GM23338 (cell line): ENCODE measurements around the gene PTGDR2. TPM values are rescaled to one million over a fixed set of nuclear protein-coding genes. Genes with fewer than 3 reads are reported as not detected.

Experiments
- ATAC-seq: fragments of 200-7000 bp; cut with Tn5 transposase; 3 replicates; pipeline ENCODE4 v1.9.1; 2020
- DNase-seq: peaks from one replicate; pipeline ENCODE4 v3.0.0-alpha.2; 2015; ENCODE audit warnings: low spot score
- H2AFZ ChIP-seq: fragments of 200-600 bp; sonication (generic); 2 replicates; pipeline ENCODE4 v1.8.0; 2016; ENCODE audit warnings: antibody characterized with exemption, mild to moderate bottlenecking, moderate library complexity
- H3F3A ChIP-seq: fragments of 200-600 bp; sonication (generic); replicated peaks from 2 replicates; pipeline ENCODE4 v1.8.0; 2017; ENCODE audit warnings: antibody characterized with exemption, mixed run types, low read depth
- H3K27ac ChIP-seq: fragments of 200-600 bp; sonication (generic); 2 replicates; pipeline ENCODE4 v1.6.1; 2016; ENCODE audit warnings: low read depth
- H3K27me3 ChIP-seq: fragments of 200-600 bp; sonication (generic); 2 replicates; pipeline ENCODE4 v1.8.0; 2016; ENCODE audit warnings: mild to moderate bottlenecking, mixed run types, moderate library complexity; ENCODE audit not compliant: insufficient read depth
- H3K36me3 ChIP-seq: fragments of 200-600 bp; sonication (generic); 2 replicates; pipeline ENCODE4 v1.8.0; 2016; ENCODE audit warnings: mild to moderate bottlenecking; ENCODE audit not compliant: insufficient read depth
- H3K4me1 ChIP-seq: fragments of 200-600 bp; sonication (generic); 2 replicates; pipeline ENCODE4 v1.8.0; 2016; ENCODE audit warnings: mild to moderate bottlenecking, moderate library complexity; ENCODE audit not compliant: insufficient read depth
- H3K4me2 ChIP-seq: fragments of 200-600 bp; sonication (generic); 2 replicates; pipeline ENCODE4 v1.7.1; 2017; ENCODE audit warnings: mixed run types
- H3K4me3 ChIP-seq: fragments of 200-600 bp; sonication (generic); 2 replicates; pipeline ENCODE4 v1.6.1; 2016; ENCODE audit warnings: mixed run types
- H3K79me2 ChIP-seq: fragments of 200-600 bp; sonication (generic); replicated peaks from 2 replicates; pipeline ENCODE4 v1.8.0; 2017; ENCODE audit warnings: mild to moderate bottlenecking; ENCODE audit not compliant: insufficient read depth
- H3K9me2 ChIP-seq: fragments of 200-600 bp; sonication (generic); 2 replicates; pipeline ENCODE4 v1.8.0; 2017; ENCODE audit not compliant: insufficient read depth
- H4K20me1 ChIP-seq: fragments of 200-600 bp; sonication (generic); replicated peaks from 2 replicates; pipeline ENCODE4 v1.8.0; 2017; ENCODE audit warnings: mild to moderate bottlenecking; ENCODE audit not compliant: insufficient read depth
- H3K27ac Mint-ChIP-seq: 2 replicates; pipeline ENCODE4 v1.8.0; 2020; ENCODE audit warnings: inconsistent platforms, mild to moderate bottlenecking, moderate library complexity, mixed read lengths
- H3K27me3 Mint-ChIP-seq: 3 replicates; pipeline ENCODE4 v1.8.0; 2022; ENCODE audit warnings: low read depth, mild to moderate bottlenecking, moderate library complexity, mixed read lengths, inconsistent platforms; ENCODE audit not compliant: insufficient read depth, poor library complexity
- H3K36me3 Mint-ChIP-seq: 3 replicates; pipeline ENCODE4 v1.8.0; 2021; ENCODE audit warnings: low read depth, mild to moderate bottlenecking, inconsistent platforms, moderate library complexity, mixed read lengths
- H3K4me1 Mint-ChIP-seq: 3 replicates; pipeline ENCODE4 v1.8.0; 2020; ENCODE audit warnings: mild to moderate bottlenecking, inconsistent platforms, mixed read lengths
- H3K4me3 Mint-ChIP-seq: 3 replicates; pipeline ENCODE4 v1.8.0; 2021; ENCODE audit warnings: moderate library complexity, mild to moderate bottlenecking, inconsistent platforms, mixed read lengths
- H3K9me3 Mint-ChIP-seq: 3 replicates; pipeline ENCODE4 v1.8.0; 2020; ENCODE audit warnings: moderate library complexity, mild to moderate bottlenecking, inconsistent platforms, mixed read lengths
- CREB1 ChIP-seq: fragments of 250-450 bp; sonication (Bioruptor Pico); IDR thresholded peaks from 2 replicates; pipeline ENCODE4 v1.5.0; 2020; ENCODE audit warnings: low read depth, mild to moderate bottlenecking, moderate library complexity
- EZH2 ChIP-seq: fragments of 200-600 bp; sonication (generic); IDR thresholded peaks from one replicate; pipeline ENCODE4 v1.8.0; 2017; ENCODE audit warnings: antibody characterized with exemption, mild to moderate bottlenecking, low read depth; ENCODE audit not compliant: unreplicated experiment
- EZH2phosphoT487 ChIP-seq: fragments of 200-600 bp; sonication (generic); IDR thresholded peaks from one replicate; pipeline ENCODE4 v1.8.1; 2018; ENCODE audit warnings: antibody characterized with exemption; ENCODE audit not compliant: unreplicated experiment
- JUNB ChIP-seq: IDR thresholded peaks from one replicate; pipeline ENCODE4 v1.6.1; 2016; ENCODE audit warnings: antibody characterized with exemption; ENCODE audit not compliant: unreplicated experiment
- POLR2AphosphoS5 ChIP-seq: IDR thresholded peaks from 2 replicates; pipeline ENCODE4 v1.6.1; 2016; ENCODE audit warnings: antibody characterized with exemption, low read depth
- STAT1 ChIP-seq: IDR thresholded peaks from one replicate; pipeline ENCODE4 v1.6.1; 2016; ENCODE audit warnings: antibody characterized with exemption; ENCODE audit not compliant: unreplicated experiment
- ZNF114 ChIP-seq: fragments of 250-450 bp; sonication (Bioruptor Pico); IDR thresholded peaks from 2 replicates; pipeline ENCODE4 v1.5.0; 2020; ENCODE audit warnings: mild to moderate bottlenecking, moderate library complexity
- ZNF331 ChIP-seq: fragments of 250-450 bp; sonication (Bioruptor Pico); IDR thresholded peaks from 2 replicates; pipeline ENCODE4 v1.5.0; 2020; ENCODE audit warnings: low read depth, mild to moderate bottlenecking, moderate library complexity
- polyA plus RNA-seq: library from polyadenylated mRNA; unstranded; fragments of >200 nt; fragmentation: Nextera tagmentation; extraction: Ambion mirVana; gene quantifications from 2 replicates; pipeline ENCODE4 v1.2.1, GENCODE V29; 2016
- total RNA-seq: library from RNA; depleted of rRNA; stranded (reverse); fragments of >200 nt; shearing (Covaris generic); gene quantifications from 2 replicates; pipeline ENCODE4 v1.2.3, GENCODE V29; 2014
- TF ChIP-seq, protein P1 (sequence below): IDR thresholded peaks from one replicate; pipeline ENCODE4 v1.6.1; 2018; ENCODE audit warnings: antibody characterized with exemption; ENCODE audit not compliant: unreplicated experiment
- TF ChIP-seq, protein P2 (sequence below): IDR thresholded peaks from 2 replicates; pipeline ENCODE4 v1.6.1; 2016; ENCODE audit warnings: antibody characterized with exemption
- TF ChIP-seq, protein P3 (sequence below), 2 experiments: fragments of 200-600 bp in 1 of 2; sonication (generic) in 1 of 2; conservative IDR thresholded peaks; 2 replicates each; pipeline versions ENCODE4 v1.5.1 to v1.6.1; 2016 to 2017; ENCODE audit warnings: antibody characterized with exemption in 2 of 2, low read depth in 2 of 2, mild to moderate bottlenecking in 2 of 2, moderate library complexity in 1 of 2

PTGDR2 gene
- total and polyA plus RNA-seq, 2 experiments from 2014 or later, result 0.24 to 0.73 TPM

DNA sequence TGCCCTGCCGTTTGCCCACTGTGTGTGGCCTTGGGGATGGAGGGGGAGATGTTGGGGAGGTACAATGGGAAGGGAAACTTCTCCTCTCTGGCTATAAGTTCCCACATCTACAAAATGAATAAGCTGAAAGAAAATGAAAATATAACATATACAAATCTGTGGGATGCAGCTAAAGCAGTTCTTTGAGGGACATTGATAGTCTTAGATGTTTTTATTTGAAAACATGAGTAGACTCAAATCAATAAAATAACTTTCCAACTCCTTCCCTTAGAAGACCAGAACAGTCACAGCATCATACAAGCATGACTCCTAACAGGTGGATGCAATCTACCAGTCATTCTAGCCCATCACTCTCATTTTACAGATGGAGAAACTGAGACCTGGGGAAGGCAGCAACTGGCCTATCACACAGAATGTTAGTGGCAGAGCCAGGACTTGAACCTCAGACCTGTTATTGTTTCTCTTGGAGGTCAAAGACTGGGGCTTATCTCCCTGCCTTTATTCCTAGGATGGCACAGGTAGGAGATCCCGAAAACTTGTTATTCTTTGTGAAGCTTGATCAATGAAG is 39.1 kb downstream of the PTGDR2 start:
- DNase-seq (no peak), ATAC-seq (no peak)
- no peaks in the 10 kb centered on the region for H3K9me2 ChIP-seq
- Mint-ChIP-seq H3K27me3 (peaks cover 8% of the 10 kb centered on the region), H3K36me3 (peaks cover 12% of the 10 kb centered on the region; the same call in 2 of the 3 replicates), H3K4me1 (no peaks in the 10 kb centered on the region), H3K27ac (no peak overlapping the region), H3K9me3 (peaks cover 34% of the 10 kb centered on the region), H3K4me3 (no peak overlapping the region)
- no peaks in the 10 kb centered on the region for H3F3A ChIP-seq
- H3K27me3 ChIP-seq, result no peaks in the 10 kb centered on the region
- no peak overlapping the region for H2AFZ ChIP-seq
- H3K4me3 ChIP-seq, result no peak overlapping the region
- no peaks in the 10 kb centered on the region for H3K4me1 ChIP-seq
- no peak overlapping the region for H3K27ac ChIP-seq
- H3K36me3 ChIP-seq, result no peaks in the 10 kb centered on the region
- TF ChIP-seq STAT1 (no peak), EZH2phosphoT487 (no peak), EZH2 (no peak), POLR2AphosphoS5 (no peak), CREB1 (CRISPR knock-in tag) (no peak), ZNF114 (CRISPR knock-in tag) (no peak), ZNF331 (CRISPR knock-in tag) (no peak), JUNB (no peak)
- TF ChIP-seq, protein P1, sequence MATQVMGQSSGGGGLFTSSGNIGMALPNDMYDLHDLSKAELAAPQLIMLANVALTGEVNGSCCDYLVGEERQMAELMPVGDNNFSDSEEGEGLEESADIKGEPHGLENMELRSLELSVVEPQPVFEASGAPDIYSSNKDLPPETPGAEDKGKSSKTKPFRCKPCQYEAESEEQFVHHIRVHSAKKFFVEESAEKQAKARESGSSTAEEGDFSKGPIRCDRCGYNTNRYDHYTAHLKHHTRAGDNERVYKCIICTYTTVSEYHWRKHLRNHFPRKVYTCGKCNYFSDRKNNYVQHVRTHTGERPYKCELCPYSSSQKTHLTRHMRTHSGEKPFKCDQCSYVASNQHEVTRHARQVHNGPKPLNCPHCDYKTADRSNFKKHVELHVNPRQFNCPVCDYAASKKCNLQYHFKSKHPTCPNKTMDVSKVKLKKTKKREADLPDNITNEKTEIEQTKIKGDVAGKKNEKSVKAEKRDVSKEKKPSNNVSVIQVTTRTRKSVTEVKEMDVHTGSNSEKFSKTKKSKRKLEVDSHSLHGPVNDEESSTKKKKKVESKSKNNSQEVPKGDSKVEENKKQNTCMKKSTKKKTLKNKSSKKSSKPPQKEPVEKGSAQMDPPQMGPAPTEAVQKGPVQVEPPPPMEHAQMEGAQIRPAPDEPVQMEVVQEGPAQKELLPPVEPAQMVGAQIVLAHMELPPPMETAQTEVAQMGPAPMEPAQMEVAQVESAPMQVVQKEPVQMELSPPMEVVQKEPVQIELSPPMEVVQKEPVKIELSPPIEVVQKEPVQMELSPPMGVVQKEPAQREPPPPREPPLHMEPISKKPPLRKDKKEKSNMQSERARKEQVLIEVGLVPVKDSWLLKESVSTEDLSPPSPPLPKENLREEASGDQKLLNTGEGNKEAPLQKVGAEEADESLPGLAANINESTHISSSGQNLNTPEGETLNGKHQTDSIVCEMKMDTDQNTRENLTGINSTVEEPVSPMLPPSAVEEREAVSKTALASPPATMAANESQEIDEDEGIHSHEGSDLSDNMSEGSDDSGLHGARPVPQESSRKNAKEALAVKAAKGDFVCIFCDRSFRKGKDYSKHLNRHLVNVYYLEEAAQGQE, result no peak
- TF ChIP-seq, protein P2, sequence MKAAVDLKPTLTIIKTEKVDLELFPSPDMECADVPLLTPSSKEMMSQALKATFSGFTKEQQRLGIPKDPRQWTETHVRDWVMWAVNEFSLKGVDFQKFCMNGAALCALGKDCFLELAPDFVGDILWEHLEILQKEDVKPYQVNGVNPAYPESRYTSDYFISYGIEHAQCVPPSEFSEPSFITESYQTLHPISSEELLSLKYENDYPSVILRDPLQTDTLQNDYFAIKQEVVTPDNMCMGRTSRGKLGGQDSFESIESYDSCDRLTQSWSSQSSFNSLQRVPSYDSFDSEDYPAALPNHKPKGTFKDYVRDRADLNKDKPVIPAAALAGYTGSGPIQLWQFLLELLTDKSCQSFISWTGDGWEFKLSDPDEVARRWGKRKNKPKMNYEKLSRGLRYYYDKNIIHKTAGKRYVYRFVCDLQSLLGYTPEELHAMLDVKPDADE, result no peak
- TF ChIP-seq, protein P3, sequence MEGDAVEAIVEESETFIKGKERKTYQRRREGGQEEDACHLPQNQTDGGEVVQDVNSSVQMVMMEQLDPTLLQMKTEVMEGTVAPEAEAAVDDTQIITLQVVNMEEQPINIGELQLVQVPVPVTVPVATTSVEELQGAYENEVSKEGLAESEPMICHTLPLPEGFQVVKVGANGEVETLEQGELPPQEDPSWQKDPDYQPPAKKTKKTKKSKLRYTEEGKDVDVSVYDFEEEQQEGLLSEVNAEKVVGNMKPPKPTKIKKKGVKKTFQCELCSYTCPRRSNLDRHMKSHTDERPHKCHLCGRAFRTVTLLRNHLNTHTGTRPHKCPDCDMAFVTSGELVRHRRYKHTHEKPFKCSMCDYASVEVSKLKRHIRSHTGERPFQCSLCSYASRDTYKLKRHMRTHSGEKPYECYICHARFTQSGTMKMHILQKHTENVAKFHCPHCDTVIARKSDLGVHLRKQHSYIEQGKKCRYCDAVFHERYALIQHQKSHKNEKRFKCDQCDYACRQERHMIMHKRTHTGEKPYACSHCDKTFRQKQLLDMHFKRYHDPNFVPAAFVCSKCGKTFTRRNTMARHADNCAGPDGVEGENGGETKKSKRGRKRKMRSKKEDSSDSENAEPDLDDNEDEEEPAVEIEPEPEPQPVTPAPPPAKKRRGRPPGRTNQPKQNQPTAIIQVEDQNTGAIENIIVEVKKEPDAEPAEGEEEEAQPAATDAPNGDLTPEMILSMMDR (conservative IDR thresholded peaks at IDR 0.05; ENCODE audit: low read depth in 2 of 2), result no peak
- H3K79me2 ChIP-seq, result no peaks in the 10 kb centered on the region
- H3K4me2 ChIP-seq, result no peak overlapping the region
- no peaks in the 10 kb centered on the region for H4K20me1 ChIP-seq
